Measurements from ENCODE around the gene CDH1. TPM values are rescaled to one million over a fixed set of nuclear protein-coding genes. Genes with fewer than 3 reads are reported as not detected.

CDH1 gene
- total and polyA plus RNA-seq, 2 experiments from 2014 or later: 64.1 to 142 TPM

- no peak for TF ChIP-seq NANOG (IDR thresholded peaks at IDR 0.05; ENCODE audit: borderline replicate concordance)
Observed at GRCh38 chr16:68768771-68769170, 31.7 kb downstream of the CDH1 start (continued).

DNA sequence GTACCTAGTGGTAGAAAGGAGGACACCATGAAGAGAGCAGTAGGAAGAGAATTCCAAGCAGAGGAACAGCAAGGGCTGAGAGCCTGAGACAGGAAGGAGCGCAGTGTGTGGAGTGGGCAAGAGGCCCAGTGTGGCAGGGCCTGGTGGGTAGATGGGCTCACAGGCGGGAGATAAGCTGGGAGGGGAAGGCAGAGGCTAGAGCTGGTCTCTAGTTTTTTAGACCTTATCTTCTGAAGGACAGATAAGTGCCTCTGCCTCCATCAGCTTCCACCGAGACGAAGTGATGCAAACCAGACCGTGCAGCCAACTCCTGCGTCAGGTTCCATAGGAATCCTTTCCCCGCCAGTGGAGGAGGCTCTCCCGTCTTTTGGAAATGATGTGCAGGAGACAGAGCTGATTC lies 33.6 kb downstream of the CDH1 start:
- ATAC-seq: peak; percentile 35
- H3K36me3 Mint-ChIP-seq (ENCODE audit: low read depth): peaks cover 43% of the 10 kb centered on the region
- Histone ChIP-seq H3K36me3 (ENCODE audit: insufficient read depth) (no peaks in the 10 kb centered on the region), H3K4me3 (no peak overlapping the region), H3K27me3 (ENCODE audit: insufficient read depth) (no peaks in the 10 kb centered on the region), H4K20me1 (replicated peaks; ENCODE audit: insufficient read depth) (peaks cover 11% of the 10 kb centered on the region), H3K4me1 (ENCODE audit: insufficient read depth) (peaks cover 2% of the 10 kb centered on the region; the same call in 1 of the 2 replicates), H3K27ac (ENCODE audit: low read depth) (no peak overlapping the region), H3K79me2 (replicated peaks; ENCODE audit: insufficient read depth) (peaks cover 48% of the 10 kb centered on the region), H3F3A (replicated peaks; ENCODE audit: low read depth) (no peaks in the 10 kb centered on the region), H3K9me2 (ENCODE audit: insufficient read depth) (no peaks in the 10 kb centered on the region), H2AFZ (no peak overlapping the region), H3K4me2 (no peak overlapping the region)
- no peaks in the 10 kb centered on the region for H3K9me3 Mint-ChIP-seq
- H3K27ac Mint-ChIP-seq: no peak overlapping the region
- H3K4me1 Mint-ChIP-seq: peaks cover 15% of the 10 kb centered on the region
- DNase-seq (ENCODE audit: low spot score): no peak
- no peak overlapping the region for H3K4me3 Mint-ChIP-seq
- peaks cover 2% of the 10 kb centered on the region for H3K27me3 Mint-ChIP-seq (ENCODE audit: insufficient read depth, low read depth, poor library complexity)
- TF ChIP-seq ZNF114 (CRISPR knock-in tag; IDR thresholded peaks at IDR 0.05) (no peak), POLR2AphosphoS5 (IDR thresholded peaks at IDR 0.05; ENCODE audit: low read depth) (no peak)
- TF ChIP-seq, protein P1, sequence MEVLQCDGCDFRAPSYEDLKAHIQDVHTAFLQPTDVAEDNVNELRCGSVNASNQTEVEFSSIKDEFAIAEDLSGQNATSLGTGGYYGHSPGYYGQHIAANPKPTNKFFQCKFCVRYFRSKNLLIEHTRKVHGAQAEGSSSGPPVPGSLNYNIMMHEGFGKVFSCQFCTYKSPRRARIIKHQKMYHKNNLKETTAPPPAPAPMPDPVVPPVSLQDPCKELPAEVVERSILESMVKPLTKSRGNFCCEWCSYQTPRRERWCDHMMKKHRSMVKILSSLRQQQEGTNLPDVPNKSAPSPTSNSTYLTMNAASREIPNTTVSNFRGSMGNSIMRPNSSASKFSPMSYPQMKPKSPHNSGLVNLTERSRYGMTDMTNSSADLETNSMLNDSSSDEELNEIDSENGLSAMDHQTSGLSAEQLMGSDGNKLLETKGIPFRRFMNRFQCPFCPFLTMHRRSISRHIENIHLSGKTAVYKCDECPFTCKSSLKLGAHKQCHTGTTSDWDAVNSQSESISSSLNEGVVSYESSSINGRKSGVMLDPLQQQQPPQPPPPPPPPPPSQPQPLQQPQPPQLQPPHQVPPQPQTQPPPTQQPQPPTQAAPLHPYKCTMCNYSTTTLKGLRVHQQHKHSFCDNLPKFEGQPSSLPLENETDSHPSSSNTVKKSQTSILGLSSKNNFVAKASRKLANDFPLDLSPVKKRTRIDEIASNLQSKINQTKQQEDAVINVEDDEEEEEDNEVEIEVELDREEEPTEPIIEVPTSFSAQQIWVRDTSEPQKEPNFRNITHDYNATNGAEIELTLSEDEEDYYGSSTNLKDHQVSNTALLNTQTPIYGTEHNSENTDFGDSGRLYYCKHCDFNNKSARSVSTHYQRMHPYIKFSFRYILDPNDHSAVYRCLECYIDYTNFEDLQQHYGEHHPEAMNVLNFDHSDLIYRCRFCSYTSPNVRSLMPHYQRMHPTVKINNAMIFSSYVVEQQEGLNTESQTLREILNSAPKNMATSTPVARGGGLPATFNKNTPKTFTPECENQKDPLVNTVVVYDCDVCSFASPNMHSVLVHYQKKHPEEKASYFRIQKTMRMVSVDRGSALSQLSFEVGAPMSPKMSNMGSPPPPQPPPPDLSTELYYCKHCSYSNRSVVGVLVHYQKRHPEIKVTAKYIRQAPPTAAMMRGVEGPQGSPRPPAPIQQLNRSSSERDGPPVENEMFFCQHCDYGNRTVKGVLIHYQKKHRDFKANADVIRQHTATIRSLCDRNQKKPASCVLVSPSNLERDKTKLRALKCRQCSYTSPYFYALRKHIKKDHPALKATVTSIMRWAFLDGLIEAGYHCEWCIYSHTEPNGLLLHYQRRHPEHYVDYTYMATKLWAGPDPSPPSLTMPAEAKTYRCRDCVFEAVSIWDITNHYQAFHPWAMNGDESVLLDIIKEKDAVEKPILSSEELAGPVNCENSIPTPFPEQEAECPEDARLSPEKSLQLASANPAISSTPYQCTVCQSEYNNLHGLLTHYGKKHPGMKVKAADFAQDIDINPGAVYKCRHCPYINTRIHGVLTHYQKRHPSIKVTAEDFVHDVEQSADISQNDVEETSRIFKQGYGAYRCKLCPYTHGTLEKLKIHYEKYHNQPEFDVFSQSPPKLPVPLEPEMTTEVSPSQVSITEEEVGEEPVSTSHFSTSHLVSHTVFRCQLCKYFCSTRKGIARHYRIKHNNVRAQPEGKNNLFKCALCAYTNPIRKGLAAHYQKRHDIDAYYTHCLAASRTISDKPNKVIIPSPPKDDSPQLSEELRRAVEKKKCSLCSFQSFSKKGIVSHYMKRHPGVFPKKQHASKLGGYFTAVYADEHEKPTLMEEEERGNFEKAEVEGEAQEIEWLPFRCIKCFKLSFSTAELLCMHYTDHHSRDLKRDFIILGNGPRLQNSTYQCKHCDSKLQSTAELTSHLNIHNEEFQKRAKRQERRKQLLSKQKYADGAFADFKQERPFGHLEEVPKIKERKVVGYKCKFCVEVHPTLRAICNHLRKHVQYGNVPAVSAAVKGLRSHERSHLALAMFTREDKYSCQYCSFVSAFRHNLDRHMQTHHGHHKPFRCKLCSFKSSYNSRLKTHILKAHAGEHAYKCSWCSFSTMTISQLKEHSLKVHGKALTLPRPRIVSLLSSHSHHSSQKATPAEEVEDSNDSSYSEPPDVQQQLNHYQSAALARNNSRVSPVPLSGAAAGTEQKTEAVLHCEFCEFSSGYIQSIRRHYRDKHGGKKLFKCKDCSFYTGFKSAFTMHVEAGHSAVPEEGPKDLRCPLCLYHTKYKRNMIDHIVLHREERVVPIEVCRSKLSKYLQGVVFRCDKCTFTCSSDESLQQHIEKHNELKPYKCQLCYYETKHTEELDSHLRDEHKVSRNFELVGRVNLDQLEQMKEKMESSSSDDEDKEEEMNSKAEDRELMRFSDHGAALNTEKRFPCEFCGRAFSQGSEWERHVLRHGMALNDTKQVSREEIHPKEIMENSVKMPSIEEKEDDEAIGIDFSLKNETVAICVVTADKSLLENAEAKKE (CRISPR knock-in tag; IDR thresholded peaks at IDR 0.05): no peak

All from GM23338 (cell line).